GM23248 (cell line): Measurements from ENCODE around the gene DOCK3. TPM values are rescaled to one million over a fixed set of nuclear protein-coding genes. Genes with fewer than 3 reads are reported as not detected.

ENCODE experiments used
- DNase-seq: peaks from one replicate; pipeline ENCODE4 v3.0.0-alpha.2; 2015
- H2AFZ ChIP-seq: fragments of 200-600 bp; sonication (generic); 2 replicates; pipeline ENCODE4 v1.6.1; 2016; ENCODE audit warnings: antibody characterized with exemption
- H3F3A ChIP-seq: fragments of 200-600 bp; sonication (generic); 2 replicates; pipeline ENCODE4 v1.6.1; 2016; ENCODE audit warnings: mild to moderate bottlenecking, antibody characterized with exemption, mixed run types; ENCODE audit not compliant: insufficient read depth
- H3K27ac ChIP-seq: fragments of 200-600 bp; sonication (generic); 2 replicates; pipeline ENCODE4 v1.5.1; 2016; ENCODE audit warnings: mild to moderate bottlenecking
- H3K27me3 ChIP-seq: fragments of 200-600 bp; sonication (generic); replicated peaks from 2 replicates; pipeline ENCODE4 v1.6.1; 2016; ENCODE audit warnings: mild to moderate bottlenecking; ENCODE audit not compliant: insufficient read depth
- H3K36me3 ChIP-seq: fragments of 200-600 bp; sonication (generic); 2 replicates; pipeline ENCODE4 v1.6.1; 2016; ENCODE audit warnings: low read depth, mild to moderate bottlenecking
- H3K4me1 ChIP-seq: fragments of 200-600 bp; sonication (generic); 2 replicates; pipeline ENCODE4 v1.6.1; 2016; ENCODE audit warnings: mild to moderate bottlenecking; ENCODE audit not compliant: insufficient read depth
- H3K4me2 ChIP-seq: fragments of 200-600 bp; sonication (generic); one replicate; pipeline ENCODE4 v1.6.1; 2016; ENCODE audit warnings: mild to moderate bottlenecking; ENCODE audit not compliant: unreplicated experiment
- H3K4me3 ChIP-seq: fragments of 200-600 bp; sonication (generic); 2 replicates; pipeline ENCODE4 v1.5.1; 2016; ENCODE audit warnings: mild to moderate bottlenecking
- H3K79me2 ChIP-seq: fragments of 200-600 bp; sonication (generic); 2 replicates; pipeline ENCODE4 v1.6.1; 2016; ENCODE audit warnings: mild to moderate bottlenecking; ENCODE audit not compliant: insufficient read depth
- H3K9ac ChIP-seq: fragments of 200-600 bp; sonication (generic); 2 replicates; pipeline ENCODE4 v1.6.1; 2016; ENCODE audit warnings: mild to moderate bottlenecking
- H3K9me2 ChIP-seq: fragments of 200-600 bp; sonication (generic); 2 replicates; pipeline ENCODE4 v1.6.1; 2016; ENCODE audit warnings: mixed run types, mild to moderate bottlenecking, moderate library complexity; ENCODE audit not compliant: insufficient read depth
- H3K9me3 ChIP-seq: fragments of 200-600 bp; sonication (generic); one replicate; pipeline ENCODE4 v1.6.1; 2017; ENCODE audit warnings: low read depth
- H4K20me1 ChIP-seq: fragments of 200-600 bp; sonication (generic); 2 replicates; pipeline ENCODE4 v1.6.0; 2016; ENCODE audit not compliant: insufficient read depth
- EZH2 ChIP-seq: fragments of 200-600 bp; sonication (generic); IDR thresholded peaks from 2 replicates; pipeline ENCODE4 v1.6.1; 2018; ENCODE audit warnings: antibody characterized with exemption, mild to moderate bottlenecking; ENCODE audit not compliant: insufficient read depth, poor library complexity, severe bottlenecking
- EZH2phosphoT487 ChIP-seq: fragments of 200-600 bp; sonication (generic); IDR thresholded peaks from 2 replicates; pipeline ENCODE4 v1.6.1; 2018; ENCODE audit warnings: antibody characterized with exemption, moderate library complexity, mild to moderate bottlenecking, low read depth; ENCODE audit not compliant: insufficient read depth
- WGBS, 2 experiments: methylation state at CpG; one replicate each; pipeline ENCODE4 v1.1.6; 2015 to 2017; ENCODE audit warnings: low lambda C conversion rate in 2 of 2, low coverage in 1 of 2; ENCODE audit errors: missing lambda C conversion rate in 2 of 2; 5-methylcytosine and 5-hydroxymethylcytosine counted together
- in situ Hi-C: fragments of 300-500 bp; cut with MboI; formaldehyde crosslinking; loops from 2 replicates; pipeline ENCODE4 v1.15.0; 2020
- polyA plus RNA-seq: library from polyadenylated mRNA; unstranded; fragments of >200 nt; fragmentation: Nextera tagmentation; extraction: Ambion mirVana; gene quantifications from 2 replicates; pipeline ENCODE4 v1.2.1, GENCODE V29; 2016
- total RNA-seq: library from RNA; depleted of rRNA; stranded (reverse); fragments of >200 nt; shearing (Covaris generic); gene quantifications from 2 replicates; pipeline ENCODE4 v1.2.3, GENCODE V29; 2014

DOCK3 gene
- total and polyA plus RNA-seq, 2 experiments from 2014 or later: 0.23 to 0.43 TPM

DNA sequence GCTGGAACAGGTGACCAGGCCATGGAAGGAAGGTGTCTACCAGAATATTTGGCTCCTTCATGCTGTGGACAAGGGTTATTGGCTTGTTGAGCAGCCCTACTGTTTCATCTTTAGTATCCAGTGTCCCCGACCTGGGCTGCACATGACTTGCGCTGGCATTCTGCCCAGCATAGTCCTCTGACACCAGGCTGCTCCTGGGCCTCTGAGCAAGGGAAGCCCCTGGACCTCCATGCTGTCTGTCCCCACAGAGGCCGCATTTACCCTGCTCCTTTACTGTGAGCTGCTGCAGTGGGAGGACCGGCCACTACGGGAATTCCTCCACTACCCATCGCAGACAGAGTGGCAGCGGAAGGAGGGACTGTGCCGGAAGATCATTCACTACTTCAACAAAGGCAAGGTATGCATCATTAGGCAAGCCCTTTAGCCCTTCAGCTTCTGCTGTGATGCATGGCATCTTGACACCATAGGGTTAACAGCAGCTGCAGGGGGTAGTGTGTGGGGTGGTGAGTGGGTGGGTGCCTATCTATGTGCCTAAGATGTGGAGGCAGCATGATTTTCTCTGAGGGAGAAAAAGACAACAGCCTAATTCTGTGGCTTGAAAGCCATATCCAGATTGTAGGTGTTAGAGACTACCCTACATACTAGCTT, 666.4 kb downstream of the DOCK3 start:
- peaks cover 41% of the 10 kb centered on the region for H3K4me1 ChIP-seq
- H3K27me3 ChIP-seq: no peaks in the 10 kb centered on the region
- no peaks in the 10 kb centered on the region for H3K79me2 ChIP-seq
- whole genome bisulfite sequencing, 2 experiments: 78 to 85% methylated on average over 8 of the region's 8 CpGs
- peak overlapping the region; percentile 94 for H3K27ac ChIP-seq
- H2AFZ ChIP-seq: peak overlapping the region; percentile 71
- 0 out of 2 replicates have a peak overlapping the region, but pooled peaks have one; percentile 24 for H3K4me3 ChIP-seq
- no peaks in the 10 kb centered on the region for H3K36me3 ChIP-seq
- no peaks in the 10 kb centered on the region for H4K20me1 ChIP-seq
- peak overlapping the region; percentile 64 for H3K9ac ChIP-seq
- DNase-seq: peak; percentile 41
- peaks cover 29% of the 10 kb centered on the region for H3F3A ChIP-seq
- H3K4me2 ChIP-seq: peak overlapping the region; percentile 75
- in situ Hi-C loops: no loop called here
- TF ChIP-seq EZH2: no peak
- TF ChIP-seq EZH2phosphoT487: no peak
- H3K9me3 ChIP-seq: no peaks in the 10 kb centered on the region
- no peaks in the 10 kb centered on the region for H3K9me2 ChIP-seq

DNA sequence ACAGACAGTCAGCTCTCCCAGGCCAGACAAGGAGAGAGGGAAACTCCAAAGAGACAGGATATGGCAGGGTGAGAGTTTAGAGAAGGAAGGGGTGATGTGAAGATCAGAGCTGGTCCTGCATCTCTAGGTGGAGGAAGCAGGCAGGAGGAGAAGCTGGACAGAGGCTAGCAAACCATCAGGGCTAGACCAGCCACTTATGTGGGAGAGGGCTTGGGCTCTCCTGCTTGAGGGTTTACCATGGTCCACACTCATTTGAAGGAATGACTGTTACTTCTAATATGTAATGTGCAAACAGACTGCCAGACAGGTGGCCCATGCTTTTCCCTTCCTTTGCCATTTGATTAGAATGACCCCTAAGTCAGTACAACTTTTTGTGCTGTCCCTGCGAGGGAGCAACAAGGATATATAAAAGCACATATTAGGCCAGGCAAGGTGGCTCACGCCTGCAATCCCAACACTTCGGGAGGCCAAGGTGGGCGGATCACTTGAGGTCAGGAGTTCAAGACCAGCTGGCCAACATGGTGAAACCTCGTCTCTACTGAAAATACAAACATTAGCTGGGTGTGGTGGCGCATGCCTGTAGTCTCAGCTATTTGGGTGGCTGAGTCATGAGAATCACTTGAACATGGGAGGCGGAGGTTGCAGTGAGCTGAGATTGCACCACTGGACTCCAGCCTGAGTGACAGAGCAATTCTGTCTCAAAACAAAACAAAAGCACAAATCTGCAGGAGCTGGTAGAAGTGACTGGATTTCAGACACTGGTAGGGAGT, 669.4 kb downstream of the DOCK3 start:
- H3K4me1 ChIP-seq: peaks cover 40% of the 10 kb centered on the region
- no peaks in the 10 kb centered on the region for H3K79me2 ChIP-seq
- peak overlapping the region; percentile 66 for H3K9ac ChIP-seq
- peaks cover 23% of the 10 kb centered on the region for H3F3A ChIP-seq
- H3K27me3 ChIP-seq: no peaks in the 10 kb centered on the region
- H3K36me3 ChIP-seq: no peaks in the 10 kb centered on the region
- DNase-seq: peak; percentile 89
- WGBS, 2 experiments: 33 to 34% methylated on average over 7 of the region's 7 CpGs
- H3K9me3 ChIP-seq: no peaks in the 10 kb centered on the region
- TF ChIP-seq EZH2phosphoT487 (no peak), EZH2 (no peak)
- H3K4me2 ChIP-seq: peak overlapping the region; percentile 67
- H3K27ac ChIP-seq: peak overlapping the region; percentile 75
- H3K4me3 ChIP-seq: no peak overlapping the region
- in situ Hi-C loops: no loop called here
- peak overlapping the region; percentile 30; the same call in 1 of the 2 replicates for H2AFZ ChIP-seq
- H4K20me1 ChIP-seq: no peaks in the 10 kb centered on the region
- no peaks in the 10 kb centered on the region for H3K9me2 ChIP-seq

DNA sequence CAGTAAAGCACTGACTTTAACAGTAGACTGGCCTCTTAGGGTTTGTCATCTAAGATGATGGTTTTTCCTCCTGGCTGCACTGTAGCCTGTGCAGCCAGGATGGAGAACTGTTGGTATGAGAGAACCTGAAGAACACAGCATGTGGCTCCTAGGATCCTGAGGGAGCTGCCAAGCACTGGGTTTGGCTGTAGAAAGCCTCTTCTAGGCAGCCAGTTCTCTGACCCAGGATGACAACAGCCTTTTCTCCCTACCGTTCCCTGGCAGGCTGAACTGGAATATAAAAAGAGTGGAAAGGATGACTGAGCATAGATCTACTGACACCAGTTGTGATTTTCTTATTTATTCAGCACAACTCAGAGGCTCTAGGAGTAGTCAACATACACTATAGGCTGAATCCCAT, 676.0 kb downstream of the DOCK3 start:
- Histone ChIP-seq H3K4me1 (no peaks in the 10 kb centered on the region), H4K20me1 (no peaks in the 10 kb centered on the region), H3K27ac (no peak overlapping the region), H3K9me2 (no peaks in the 10 kb centered on the region), H3F3A (no peaks in the 10 kb centered on the region), H2AFZ (no peak overlapping the region), H3K27me3 (no peaks in the 10 kb centered on the region), H3K4me3 (no peak overlapping the region), H3K9me3 (no peaks in the 10 kb centered on the region), H3K79me2 (no peaks in the 10 kb centered on the region), H3K4me2 (no peak overlapping the region), H3K9ac (no peak overlapping the region), H3K36me3 (no peaks in the 10 kb centered on the region)
- in situ Hi-C loops: no loop called here
- peak; percentile 9 for DNase-seq
- TF ChIP-seq EZH2phosphoT487: no peak
- TF ChIP-seq EZH2: no peak
- WGBS, 2 experiments: 33 to 35% methylated on average over 1 of the region's 1 CpG

DNA sequence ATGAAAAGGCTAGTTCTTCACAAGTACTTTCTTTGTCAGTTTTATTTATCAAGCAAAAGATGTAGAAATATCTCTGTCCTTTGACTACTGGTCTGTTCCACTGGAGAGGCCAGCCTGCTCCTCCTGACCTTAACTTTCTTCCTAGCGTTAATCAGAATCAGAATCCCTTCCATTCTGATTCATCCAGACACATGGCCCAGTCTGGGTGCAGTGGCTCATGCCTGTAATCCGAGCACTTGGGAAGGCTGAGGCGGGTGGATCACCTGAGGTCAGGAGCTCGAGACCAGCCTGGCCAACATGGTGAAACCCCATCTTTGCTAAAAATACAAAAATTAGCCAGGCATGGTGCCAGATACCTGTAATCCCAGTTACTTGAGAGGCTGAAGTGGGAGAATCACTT, 678.4 kb downstream of the DOCK3 start:
- Histone ChIP-seq H3K9me2 (no peaks in the 10 kb centered on the region), H3F3A (no peaks in the 10 kb centered on the region), H3K9ac (no peak overlapping the region), H3K4me3 (no peak overlapping the region), H3K79me2 (no peaks in the 10 kb centered on the region), H3K36me3 (no peaks in the 10 kb centered on the region), H4K20me1 (no peaks in the 10 kb centered on the region), H3K9me3 (no peaks in the 10 kb centered on the region), H3K27me3 (no peaks in the 10 kb centered on the region), H3K4me2 (no peak overlapping the region), H3K27ac (no peak overlapping the region), H3K4me1 (no peaks in the 10 kb centered on the region), H2AFZ (no peak overlapping the region)
- no peak for DNase-seq
- 74 to 79% methylated on average over 4 of the region's 4 CpGs for WGBS, 2 experiments
- in situ Hi-C loops: no loop called here
- TF ChIP-seq EZH2 (no peak), EZH2phosphoT487 (no peak)
